GM18507 (cell line): Measurements from ENCODE around the gene ZDHHC17.

Source experiments
- DNase-seq: peaks from one replicate; pipeline ENCODE4 v3.0.0; 2011; ENCODE audit warnings: low read depth; ENCODE audit not compliant: insufficient read length; ENCODE audit errors: extremely low spot score
- FAIRE-seq: peaks from 2 replicates; lab custom pipeline; 2011; peaks lifted over from hg19 to GRCh38; lab: Jason Lieb, UNC

The ZDHHC17 gene

DNA sequence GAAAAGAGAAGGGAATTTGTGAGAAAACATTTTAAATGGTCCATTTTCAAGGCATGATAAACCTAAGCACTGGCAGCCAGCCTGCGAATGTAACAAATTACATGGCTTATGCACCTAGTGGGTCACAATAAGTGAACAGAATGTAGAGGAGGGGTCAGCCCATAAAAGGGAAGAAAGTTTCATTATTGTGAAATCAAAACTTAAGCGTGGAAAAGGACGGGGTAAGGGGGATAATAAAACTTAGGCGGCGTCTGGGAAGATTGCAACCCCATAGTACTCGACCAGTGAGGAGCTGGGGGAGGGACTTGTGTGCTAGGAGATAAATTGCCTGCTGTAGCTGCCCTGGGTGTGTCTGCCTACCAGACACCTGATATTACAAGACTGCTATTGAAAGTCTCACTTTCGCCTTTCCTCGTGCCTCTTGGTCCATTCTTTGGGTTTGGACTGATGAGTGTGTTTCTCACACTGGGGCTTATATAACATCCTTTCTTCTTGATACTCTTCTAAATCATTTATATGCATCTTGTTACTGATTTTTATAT, 40.6 kb downstream of the ZDHHC17 start:
- no peak for FAIRE-seq
- DNase-seq: no peak

DNA sequence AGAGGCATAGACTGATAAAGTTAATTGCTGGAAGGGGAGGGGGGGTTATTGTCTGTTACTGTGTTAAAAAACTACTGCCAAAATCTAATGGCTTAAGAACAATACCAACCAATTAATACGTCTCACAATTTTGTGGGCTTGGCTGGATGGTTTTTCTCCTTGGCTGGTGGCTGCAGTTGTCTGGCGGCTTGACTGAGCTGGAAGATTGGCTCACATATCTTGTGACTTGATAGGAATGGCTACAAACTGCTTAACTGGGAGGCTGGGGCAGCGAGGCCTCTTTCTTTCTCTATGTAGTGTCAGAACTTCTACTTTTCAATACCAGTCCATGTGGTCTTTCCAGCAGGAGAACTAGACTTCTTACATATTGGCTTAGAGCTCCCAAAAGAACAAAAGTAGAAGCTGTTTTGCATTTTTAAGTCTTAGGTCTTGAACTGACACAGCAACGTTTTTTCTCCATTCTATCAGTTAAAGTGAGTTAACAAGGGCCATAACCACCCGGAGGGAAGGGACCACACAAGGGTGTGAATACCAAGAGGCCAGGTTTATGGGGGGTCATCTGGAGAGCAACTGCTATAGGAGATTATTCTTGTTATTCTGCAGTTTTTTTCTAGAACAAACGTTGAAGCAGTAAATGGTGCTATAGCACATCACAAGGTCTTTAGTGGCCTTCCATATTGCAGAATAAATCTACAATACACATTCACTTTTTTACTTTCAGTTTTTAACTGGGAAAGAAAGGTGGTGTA, 46.9 kb downstream of the ZDHHC17 start:
- DNase-seq (no peak), FAIRE-seq (no peak)

DNA sequence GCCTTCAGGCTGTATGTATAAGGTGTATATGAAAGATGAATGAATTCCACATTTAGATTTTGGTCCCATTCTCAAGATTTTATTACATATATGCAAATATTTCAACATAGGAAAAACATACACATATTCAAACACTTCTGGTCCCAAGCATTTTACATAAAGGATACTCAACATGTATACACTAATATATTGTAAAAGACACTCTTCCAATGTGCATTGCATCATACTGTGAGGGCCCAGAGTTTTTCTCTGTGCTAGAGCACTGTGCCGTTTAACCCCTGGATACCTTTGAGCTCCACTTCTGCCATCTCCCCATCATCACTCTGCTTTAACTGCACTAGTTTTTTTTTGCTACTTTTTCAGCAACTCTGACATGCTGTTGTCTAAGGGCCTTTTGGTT, 48.1 kb downstream of the ZDHHC17 start:
- DNase-seq (no peak), FAIRE-seq (no peak)

GRCh38 chr12:76813265-76813664, 49.4 kb downstream of the ZDHHC17 start:
- DNase-seq: no peak
- FAIRE-seq: peak; percentile 15

DNA sequence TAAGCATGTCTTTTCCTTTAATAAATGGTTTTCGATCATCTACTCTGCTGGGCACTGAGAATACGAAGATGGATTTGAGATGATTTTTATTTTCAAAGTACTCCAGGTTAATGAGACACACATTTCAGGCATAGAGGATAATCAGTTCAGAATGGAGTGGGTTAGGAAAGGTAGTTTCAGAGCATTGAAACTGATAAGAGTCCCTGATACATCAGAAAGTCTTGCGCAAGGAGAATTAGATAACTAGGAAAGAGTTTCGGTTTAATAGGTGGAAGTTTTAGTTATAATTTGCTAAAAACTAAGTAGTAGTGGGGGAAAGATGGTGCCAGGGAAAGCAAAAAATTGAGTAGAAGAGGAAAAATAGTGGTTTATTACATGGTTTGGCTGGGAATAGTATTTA, 50.1 kb downstream of the ZDHHC17 start:
- FAIRE-seq: no peak

GRCh38 chr12:76820888-76821482, 57.1 kb downstream of the ZDHHC17 start:
- DNase-seq (no peak), FAIRE-seq (no peak)

More for the DNA sequence above, 50.1 kb downstream of the ZDHHC17 start:
- DNase-seq: no peak

DNA sequence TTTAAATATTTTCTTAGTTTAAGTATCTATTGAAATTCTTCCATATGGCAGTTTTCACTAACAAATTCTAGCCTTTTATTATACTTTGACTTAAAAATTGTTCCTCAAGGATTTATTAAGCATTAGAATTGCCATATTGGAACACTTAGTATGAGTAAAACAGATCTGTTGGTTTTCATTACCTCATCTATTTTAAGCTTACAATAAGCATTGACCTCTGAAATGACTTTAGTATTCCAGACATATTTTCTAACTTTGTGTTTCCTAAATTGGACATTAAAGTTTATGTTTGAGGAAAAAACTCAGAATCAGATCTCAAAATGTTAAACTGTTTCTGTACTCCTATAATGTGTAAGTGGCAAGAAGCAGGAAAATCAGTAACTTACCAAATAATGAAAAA, 66.5 kb downstream of the ZDHHC17 start:
- FAIRE-seq: no peak
- no peak for DNase-seq

GRCh38 chr12:76836633-76837032, 72.7 kb downstream of the ZDHHC17 start:
- DNase-seq (no peak), FAIRE-seq (no peak)

DNA sequence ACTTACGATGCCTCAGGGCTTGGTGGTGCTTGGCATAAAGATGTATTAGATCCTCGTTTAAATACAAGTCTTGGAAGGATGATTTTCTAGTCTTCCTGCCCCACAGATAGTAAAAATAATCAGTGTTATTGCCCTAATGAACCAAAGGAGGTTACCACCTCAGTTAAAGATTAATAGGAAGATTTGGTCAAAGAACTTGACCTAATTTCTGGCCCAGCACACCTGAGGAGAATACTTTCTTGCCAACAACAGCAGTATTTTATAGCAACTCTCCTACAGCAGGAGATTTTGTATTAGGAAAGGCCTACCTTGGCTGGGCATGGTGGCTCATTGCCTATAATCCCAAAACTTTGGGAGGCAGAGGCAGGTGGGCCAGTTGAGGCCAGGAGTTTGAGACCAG, 83.3 kb downstream of the ZDHHC17 start:
- DNase-seq: no peak
- no peak for FAIRE-seq

GRCh38 chr12:76848132-76848531, 84.2 kb downstream of the ZDHHC17 start:
- no peak for FAIRE-seq
- no peak for DNase-seq

DNA sequence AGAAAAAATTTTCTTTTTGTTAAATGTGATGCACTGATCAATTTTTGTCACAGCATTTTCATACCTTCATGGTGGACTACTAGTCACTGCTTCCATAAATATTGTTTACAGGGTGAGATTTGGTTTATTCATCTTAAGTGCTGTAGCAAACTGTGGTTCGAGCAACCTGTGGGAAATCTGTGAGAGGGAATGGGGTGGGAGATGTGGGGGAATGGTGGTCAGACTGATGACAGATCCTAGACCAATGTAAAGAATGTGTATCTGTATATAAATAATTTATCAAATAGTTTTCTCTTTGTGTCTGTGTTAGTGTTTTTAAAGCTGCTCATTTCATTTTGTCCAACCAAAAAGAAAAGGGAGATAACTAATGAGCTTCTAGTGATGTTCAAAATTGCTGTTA, 88.2 kb downstream of the ZDHHC17 start:
- FAIRE-seq: no peak
- DNase-seq: no peak

DNA sequence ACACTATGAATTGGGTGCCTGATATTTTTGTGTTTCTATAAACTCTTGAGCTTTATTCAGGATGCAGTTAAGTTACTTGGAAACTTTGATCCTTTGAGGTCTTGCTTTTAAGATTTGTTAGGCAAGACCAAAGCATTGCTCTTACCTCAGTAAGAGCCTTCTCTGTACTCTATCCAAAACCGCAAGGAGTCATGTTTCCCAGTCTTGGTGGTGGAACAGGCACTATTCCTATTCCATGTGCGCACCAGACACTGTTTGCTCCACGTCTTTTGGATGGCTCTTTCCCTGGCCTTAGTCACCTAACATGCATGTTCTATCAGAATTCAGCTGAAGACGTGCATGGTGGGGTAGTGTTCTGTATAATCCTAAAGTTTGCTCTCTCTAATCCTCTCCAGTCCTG, 91.4 kb downstream of the ZDHHC17 start:
- FAIRE-seq (no peak), DNase-seq (no peak)

DNA sequence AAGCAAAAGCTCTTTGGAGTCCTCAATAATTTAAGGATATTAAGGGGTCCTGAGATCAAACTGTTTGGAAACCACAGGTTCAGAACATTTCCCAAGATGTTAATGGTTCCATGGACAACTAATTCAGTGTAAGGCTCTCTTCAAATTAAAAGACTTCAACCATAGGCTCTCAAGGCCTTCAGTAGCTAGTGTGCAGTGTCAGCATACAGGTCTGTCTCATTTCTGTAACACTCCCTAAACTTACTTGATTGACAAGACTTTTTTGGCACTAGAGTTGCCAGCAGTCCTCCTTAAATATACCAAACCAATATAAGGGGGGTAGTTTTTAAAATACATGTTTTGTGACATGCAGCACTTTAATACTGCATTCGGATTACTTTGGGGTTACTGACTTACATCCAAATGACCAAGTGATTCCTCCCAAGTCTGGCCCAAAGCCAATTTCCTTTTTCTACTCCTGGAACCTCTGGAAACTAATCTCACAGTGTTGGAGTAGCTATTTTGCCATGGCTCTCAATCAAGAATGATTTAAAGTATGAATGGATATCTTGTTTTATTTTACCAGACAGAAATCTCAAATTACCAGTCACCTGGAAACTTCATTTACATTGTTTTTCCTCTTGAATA, 92.2 kb downstream of the ZDHHC17 start:
- FAIRE-seq: no peak

DNA sequence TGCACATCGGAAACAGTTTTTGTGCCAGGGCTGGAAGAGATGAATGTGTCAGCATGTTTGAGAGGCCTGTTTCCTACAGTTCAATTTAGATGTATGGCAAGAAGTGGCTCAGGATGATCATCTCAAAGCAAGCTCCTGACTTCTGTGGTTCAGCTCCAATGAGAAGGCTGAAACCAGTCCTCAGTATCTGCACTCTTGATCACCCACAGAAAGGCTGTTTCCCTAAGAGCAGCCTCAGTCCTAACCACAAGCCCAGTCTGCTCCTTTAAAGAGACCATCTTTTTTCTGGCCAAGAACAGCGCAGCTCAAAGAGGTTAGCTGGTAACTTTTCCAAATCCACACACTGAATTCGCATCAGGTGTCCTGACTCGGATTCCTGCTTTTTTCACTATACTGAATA, 95.7 kb downstream of the ZDHHC17 start:
- no peak for FAIRE-seq
- no peak for DNase-seq

More for the DNA sequence above, 92.2 kb downstream of the ZDHHC17 start:
- no peak for DNase-seq

- FAIRE-seq: no peak
- DNase-seq: no peak
These were observed 96.3 kb downstream of the ZDHHC17 start for GRCh38 chr12:76860256-76860655.

DNA sequence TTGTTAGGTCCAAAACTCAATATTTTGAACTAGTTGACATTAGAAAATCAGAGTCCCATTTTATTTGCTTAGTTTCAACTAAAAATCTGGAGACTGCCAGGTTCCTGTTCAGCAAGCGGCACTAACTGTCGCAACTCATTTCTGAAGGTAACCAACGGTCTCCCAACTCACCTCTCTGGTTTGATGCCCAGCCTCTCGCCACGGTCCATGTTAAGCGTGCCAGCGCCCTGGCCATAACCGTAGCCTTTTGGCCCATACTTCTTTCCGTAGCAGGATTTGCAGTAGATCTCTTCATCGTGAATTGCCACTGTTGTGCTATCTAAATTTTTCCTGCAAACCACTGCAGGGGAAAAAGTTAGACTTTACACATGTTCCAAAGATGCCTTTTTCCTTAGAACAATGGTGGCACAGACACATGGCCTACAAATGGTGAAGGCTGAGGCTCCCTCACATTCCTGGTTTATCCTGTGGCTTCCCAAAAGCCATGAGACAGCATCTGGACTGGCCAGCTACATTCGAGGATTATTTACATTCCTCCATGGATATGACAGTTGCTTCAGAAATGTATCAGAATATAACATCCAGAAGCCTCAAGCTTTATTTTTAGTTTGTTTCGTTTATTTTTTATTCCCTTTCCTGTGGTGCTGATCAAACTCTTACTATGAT, 99.2 kb downstream of the ZDHHC17 start:
- FAIRE-seq (no peak), DNase-seq (no peak)

- no peak for DNase-seq
- FAIRE-seq: no peak
These were observed 99.9 kb downstream of the ZDHHC17 start for GRCh38 chr12:76863837-76864236.

- FAIRE-seq: peak; percentile 71
- no peak for DNase-seq
These were observed 101.0 kb downstream of the ZDHHC17 start for GRCh38 chr12:76864791-76865400.

- DNase-seq: no peak
- no peak for FAIRE-seq
These were observed 102.2 kb downstream of the ZDHHC17 start for GRCh38 chr12:76866151-76866567.

GRCh38 chr12:76866726-76867125, 102.8 kb downstream of the ZDHHC17 start:
- FAIRE-seq (peak; percentile 72), DNase-seq (no peak)
